Measurements from ENCODE around the gene PPP2R5C. TPM values are rescaled to one million over a fixed set of nuclear protein-coding genes. Genes with fewer than 3 reads are reported as not detected.

PPP2R5C gene
- total RNA-seq, 1 experiment from 2014 or later: 80.3 TPM

DNA sequence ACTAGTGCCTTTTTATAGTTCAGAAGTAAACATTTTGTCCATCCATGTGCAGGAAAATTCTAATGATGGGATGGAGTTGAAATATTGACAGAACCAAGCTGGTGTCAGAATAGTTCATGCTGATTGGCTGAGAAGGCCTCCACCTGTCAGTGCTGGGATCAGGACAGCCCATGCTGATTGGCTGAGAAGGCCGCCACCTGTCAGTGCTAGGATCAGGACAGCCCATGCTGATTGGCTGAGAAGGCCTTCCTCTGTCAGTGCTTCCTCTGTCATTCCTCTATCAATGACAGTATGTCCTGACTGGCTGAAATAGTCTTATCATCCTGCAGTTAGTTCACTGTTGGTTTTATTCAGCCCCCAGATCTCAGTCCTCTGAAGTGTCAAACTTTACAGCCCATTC lies 95.7 kb downstream of the PPP2R5C start:
- DNase-seq (ENCODE audit: low read depth, low spot score): no peak
- H3K9me3 ChIP-seq (ENCODE audit: control insufficient read depth, insufficient read depth, low read depth, low read length): no peaks in the 10 kb centered on the region
- intact Hi-C loops (cut with micrococcal nuclease; ENCODE audit: unreplicated experiment) (no loop called here), in situ Hi-C loops (cut with HindIII; ENCODE audit: low pct_unique_long_range_greater_than_20kb, low sequenced_read_pairs) (no loop called here)
- no peak for TF ChIP-seq SIN3A (IDR thresholded peaks at IDR 0.05; ENCODE audit: borderline replicate concordance, insufficient read depth, low read depth, low read length)
- TF ChIP-seq, protein P1, sequence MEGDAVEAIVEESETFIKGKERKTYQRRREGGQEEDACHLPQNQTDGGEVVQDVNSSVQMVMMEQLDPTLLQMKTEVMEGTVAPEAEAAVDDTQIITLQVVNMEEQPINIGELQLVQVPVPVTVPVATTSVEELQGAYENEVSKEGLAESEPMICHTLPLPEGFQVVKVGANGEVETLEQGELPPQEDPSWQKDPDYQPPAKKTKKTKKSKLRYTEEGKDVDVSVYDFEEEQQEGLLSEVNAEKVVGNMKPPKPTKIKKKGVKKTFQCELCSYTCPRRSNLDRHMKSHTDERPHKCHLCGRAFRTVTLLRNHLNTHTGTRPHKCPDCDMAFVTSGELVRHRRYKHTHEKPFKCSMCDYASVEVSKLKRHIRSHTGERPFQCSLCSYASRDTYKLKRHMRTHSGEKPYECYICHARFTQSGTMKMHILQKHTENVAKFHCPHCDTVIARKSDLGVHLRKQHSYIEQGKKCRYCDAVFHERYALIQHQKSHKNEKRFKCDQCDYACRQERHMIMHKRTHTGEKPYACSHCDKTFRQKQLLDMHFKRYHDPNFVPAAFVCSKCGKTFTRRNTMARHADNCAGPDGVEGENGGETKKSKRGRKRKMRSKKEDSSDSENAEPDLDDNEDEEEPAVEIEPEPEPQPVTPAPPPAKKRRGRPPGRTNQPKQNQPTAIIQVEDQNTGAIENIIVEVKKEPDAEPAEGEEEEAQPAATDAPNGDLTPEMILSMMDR (IDR thresholded peaks at IDR 0.05): no peak
- no peak for TF ChIP-seq POLR2AphosphoS5 (IDR thresholded peaks at IDR 0.05; ENCODE audit: low read depth, low read length)
- TF ChIP-seq TCF7L2 (IDR thresholded peaks at IDR 0.05; ENCODE audit: low read depth, low read length): no peak
- no peaks in the 10 kb centered on the region for H3K4me1 ChIP-seq (ENCODE audit: control insufficient read depth, insufficient read depth, low read length)
- no peak overlapping the region for H3K27ac ChIP-seq (ENCODE audit: low read length)
- H3K27me3 ChIP-seq (ENCODE audit: control insufficient read depth, insufficient read depth, low read length): no peaks in the 10 kb centered on the region
- H3K36me3 ChIP-seq (ENCODE audit: control insufficient read depth, insufficient read depth, low read length): no peaks in the 10 kb centered on the region
- ATAC-seq: no peak
- no peak overlapping the region for H3K4me3 ChIP-seq (ENCODE audit: low read depth in 2 of 2, low read length in 2 of 2)
- ChIA-PET POLR2A (no interaction called here), CTCF (no interaction called here)
- no TSS peak for BruUV-seq (replicated peaks)

DNA sequence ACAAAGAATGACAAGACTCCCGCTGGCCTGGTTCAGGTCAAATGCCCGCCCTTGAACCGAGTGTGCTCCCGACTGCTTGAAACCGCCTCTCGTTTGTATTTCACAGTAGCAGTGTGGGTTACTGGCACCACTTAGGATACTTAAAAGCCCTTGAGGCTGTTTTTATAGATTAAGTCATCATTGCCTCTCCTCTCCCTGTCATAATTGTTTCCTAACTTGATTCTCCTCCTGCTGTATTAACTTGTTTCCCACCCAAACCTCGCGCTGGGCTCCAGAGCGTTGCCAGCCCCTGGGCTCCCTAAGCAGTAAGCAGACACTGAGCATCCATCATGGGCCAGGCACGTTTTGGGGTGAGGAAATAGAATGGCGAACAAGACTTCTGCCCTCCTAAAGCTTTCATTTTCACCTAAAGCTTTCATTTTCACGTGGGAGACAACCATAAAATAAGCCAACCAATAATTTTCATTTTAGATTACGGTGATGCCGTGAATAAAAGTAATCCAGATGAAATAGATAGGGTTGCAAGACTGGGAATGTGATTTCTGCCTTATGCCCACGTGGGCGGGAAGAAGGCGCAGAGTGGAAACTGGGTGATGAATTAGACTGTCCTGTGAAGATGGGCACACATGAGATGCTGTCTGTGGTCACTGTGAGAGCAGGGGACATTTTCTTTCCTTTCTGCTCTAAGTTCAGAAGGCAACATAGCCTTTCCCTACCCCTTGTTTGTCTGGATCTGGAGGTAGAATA lies 97.5 kb downstream of the PPP2R5C start:
- intact Hi-C loops (cut with micrococcal nuclease; ENCODE audit: unreplicated experiment): no loop called here
- DNase-seq (ENCODE audit: low read depth, low spot score) (no peak), ATAC-seq (no peak)
- in situ Hi-C loops (cut with HindIII; ENCODE audit: low pct_unique_long_range_greater_than_20kb, low sequenced_read_pairs): no loop called here
- ChIA-PET POLR2A (no interaction called here), CTCF (no interaction called here)
- BruUV-seq (replicated peaks): no TSS peak
- TF ChIP-seq TCF7L2 (IDR thresholded peaks at IDR 0.05; ENCODE audit: low read depth, low read length) (no peak), SIN3A (IDR thresholded peaks at IDR 0.05; ENCODE audit: borderline replicate concordance, insufficient read depth, low read depth, low read length) (no peak), POLR2AphosphoS5 (IDR thresholded peaks at IDR 0.05; ENCODE audit: low read depth, low read length) (no peak), REST (IDR thresholded peaks at IDR 0.05; ENCODE audit: insufficient read depth in 1 of 2, low read depth in 2 of 2, low read length in 1 of 2) (no peak)
- TF ChIP-seq, protein P1 (IDR thresholded peaks at IDR 0.05): no peak
- Histone ChIP-seq H3K9me3 (ENCODE audit: control insufficient read depth, insufficient read depth, low read depth, low read length) (no peaks in the 10 kb centered on the region), H3K27me3 (ENCODE audit: control insufficient read depth, insufficient read depth, low read length) (no peaks in the 10 kb centered on the region), H3K27ac (ENCODE audit: low read length) (no peak overlapping the region), H3K4me1 (ENCODE audit: control insufficient read depth, insufficient read depth, low read length) (no peaks in the 10 kb centered on the region), H3K4me3 (ENCODE audit: low read depth in 2 of 2, low read length in 2 of 2) (no peak overlapping the region), H3K36me3 (ENCODE audit: control insufficient read depth, insufficient read depth, low read length) (no peaks in the 10 kb centered on the region)
